Stomach (tissue), 4 donors: ENCODE results near the gene HEPACAM2.

ENCODE experiments used
- CTCF ChIP-seq, 7 experiments: fragments of 450-650 bp in 4 of 7; fragments of 200-600 bp in 3 of 7; sonication (generic) in 3 of 7; IDR thresholded peaks; one replicate each; pipeline ENCODE4 v1.5.1; 2016 to 2019; ENCODE audit warnings: antibody characterized with exemption in 7 of 7, control low read depth in 2 of 7, mild to moderate bottlenecking in 1 of 7
- EP300 ChIP-seq: sonication (generic); formaldehyde crosslinking; IDR thresholded peaks from one replicate; pipeline ENCODE4 v1.6.1; 2017; ENCODE audit warnings: antibody characterized with exemption
- POLR2A ChIP-seq, 4 donors: fragments of 450-650 bp; IDR thresholded peaks; one replicate each; pipeline ENCODE4 v1.6.1; 2016; ENCODE audit warnings: antibody characterized with exemption in 4 of 4, control low read depth in 2 of 4, mild to moderate bottlenecking in 1 of 4, moderate library complexity in 1 of 4
- POLR2AphosphoS5 ChIP-seq, 3 donors: sonication (generic); formaldehyde crosslinking; IDR thresholded peaks; one replicate each; pipeline ENCODE4 v1.6.1; 2016; ENCODE audit warnings: antibody characterized with exemption in 3 of 3

DNA sequence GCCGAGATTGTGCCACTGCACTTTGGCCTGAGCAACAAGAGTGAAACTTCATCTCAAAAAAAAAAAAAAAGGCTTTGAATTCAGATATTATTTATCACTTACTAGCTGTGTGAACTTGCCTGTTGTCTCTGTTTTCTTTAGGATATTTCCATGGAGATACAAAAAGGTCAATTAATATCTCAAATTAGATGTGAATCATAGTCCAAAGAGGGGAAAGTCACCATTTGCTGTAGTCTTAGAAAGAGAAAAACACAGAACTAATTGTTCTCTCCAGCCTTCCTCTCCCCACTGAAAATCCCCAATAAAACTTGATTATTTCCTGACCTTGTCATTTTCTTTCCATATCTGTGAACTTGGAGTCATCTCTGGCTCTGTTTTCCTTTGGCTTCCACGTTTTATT, 21.2 kb downstream of the HEPACAM2 start:
- no peak for TF ChIP-seq POLR2AphosphoS5 (IDR thresholded peaks at IDR 0.05)
- TF ChIP-seq CTCF (IDR thresholded peaks at IDR 0.05), result no peak
- no peak for TF ChIP-seq POLR2A (IDR thresholded peaks at IDR 0.05)
- no peak for TF ChIP-seq EP300
